Measurements from ENCODE around the gene CCSER1. TPM values are rescaled to one million over a fixed set of nuclear protein-coding genes. Genes with fewer than 3 reads are reported as not detected.
"Not testable (repeated sequence)": the region's sequence is repeated elsewhere in the genome, so short reads cannot be mapped to it uniquely, and the experiment has no call there.

The CCSER1 gene
- total RNA-seq, 1 donor from 2014 or later: 1.4 TPM

- no peaks in the 10 kb centered on the region for H3K36me3 ChIP-seq (ENCODE audit: control insufficient read depth, insufficient read depth, low read length)
- no peak overlapping the region for H3K4me3 ChIP-seq (ENCODE audit: low read depth, low read length)
- H3K27me3 ChIP-seq (ENCODE audit: control insufficient read depth, insufficient read depth, low read length): no peaks in the 10 kb centered on the region
- no peak for DNase-seq (ENCODE audit: low read depth)
- TF ChIP-seq CTCF (IDR thresholded peaks at IDR 0.05; ENCODE audit: insufficient read depth, low read length, poor library complexity, severe bottlenecking): no peak
Observed at GRCh38 chr4:91118597-91118996, 991.4 kb downstream of the CCSER1 start.

- H3K27me3 ChIP-seq (ENCODE audit: control insufficient read depth, insufficient read depth, low read length): no peaks in the 10 kb centered on the region
- TF ChIP-seq CTCF (IDR thresholded peaks at IDR 0.05; ENCODE audit: insufficient read depth, low read length, poor library complexity, severe bottlenecking): no peak
- no peaks in the 10 kb centered on the region for H3K36me3 ChIP-seq (ENCODE audit: control insufficient read depth, insufficient read depth, low read length)
- DNase-seq (ENCODE audit: low read depth): no peak
- no peak overlapping the region for H3K4me3 ChIP-seq (ENCODE audit: low read depth, low read length)
Observed at GRCh38 chr4:91123742-91124141, 996.5 kb downstream of the CCSER1 start.

GRCh38 chr4:91127192-91127591, 1000.0 kb downstream of the CCSER1 start:
- Histone ChIP-seq H3K36me3 (ENCODE audit: control insufficient read depth, insufficient read depth, low read length) (no peaks in the 10 kb centered on the region), H3K27me3 (ENCODE audit: control insufficient read depth, insufficient read depth, low read length) (no peaks in the 10 kb centered on the region), H3K4me3 (ENCODE audit: low read depth, low read length) (no peak overlapping the region)
- no peak for TF ChIP-seq CTCF (IDR thresholded peaks at IDR 0.05; ENCODE audit: insufficient read depth, low read length, poor library complexity, severe bottlenecking)
- no peak for DNase-seq (ENCODE audit: low read depth)

GRCh38 chr4:91127831-91128230, 1000.6 kb downstream of the CCSER1 start:
- Histone ChIP-seq H3K4me3 (ENCODE audit: low read depth, low read length) (no peak overlapping the region), H3K36me3 (ENCODE audit: control insufficient read depth, insufficient read depth, low read length) (no peaks in the 10 kb centered on the region), H3K27me3 (ENCODE audit: control insufficient read depth, insufficient read depth, low read length) (no peaks in the 10 kb centered on the region)
- no peak for TF ChIP-seq CTCF (IDR thresholded peaks at IDR 0.05; ENCODE audit: insufficient read depth, low read length, poor library complexity, severe bottlenecking)
- no peak for DNase-seq (ENCODE audit: low read depth)

GRCh38 chr4:91128519-91128918, 1001.3 kb downstream of the CCSER1 start:
- Histone ChIP-seq H3K27me3 (ENCODE audit: control insufficient read depth, insufficient read depth, low read length) (no peaks in the 10 kb centered on the region), H3K4me3 (ENCODE audit: low read depth, low read length) (no peak overlapping the region), H3K36me3 (ENCODE audit: control insufficient read depth, insufficient read depth, low read length) (no peaks in the 10 kb centered on the region)
- no peak for TF ChIP-seq CTCF (IDR thresholded peaks at IDR 0.05; ENCODE audit: insufficient read depth, low read length, poor library complexity, severe bottlenecking)
- DNase-seq (ENCODE audit: low read depth): no peak

- no peak overlapping the region for H3K4me3 ChIP-seq (ENCODE audit: low read depth, low read length)
- H3K27me3 ChIP-seq (ENCODE audit: control insufficient read depth, insufficient read depth, low read length): no peaks in the 10 kb centered on the region
- no peak for TF ChIP-seq CTCF (IDR thresholded peaks at IDR 0.05; ENCODE audit: insufficient read depth, low read length, poor library complexity, severe bottlenecking)
- no peak for DNase-seq (ENCODE audit: low read depth)
- no peaks in the 10 kb centered on the region for H3K36me3 ChIP-seq (ENCODE audit: control insufficient read depth, insufficient read depth, low read length)
Observed at GRCh38 chr4:91147067-91147466, 1019.9 kb downstream of the CCSER1 start.

- DNase-seq (ENCODE audit: low read depth); H3K27me3 ChIP-seq (ENCODE audit: control insufficient read depth, insufficient read depth, low read length); H3K36me3 ChIP-seq (ENCODE audit: control insufficient read depth, insufficient read depth, low read length); H3K4me3 ChIP-seq (ENCODE audit: low read depth, low read length): not testable (repeated sequence)
Observed at GRCh38 chr4:91154041-91154440, 1026.8 kb downstream of the CCSER1 start.

- DNase-seq (ENCODE audit: low read depth); H3K4me3 ChIP-seq (ENCODE audit: low read depth, low read length); H3K36me3 ChIP-seq (ENCODE audit: control insufficient read depth, insufficient read depth, low read length); H3K27me3 ChIP-seq (ENCODE audit: control insufficient read depth, insufficient read depth, low read length): not testable (repeated sequence)
Observed at GRCh38 chr4:91167864-91168653, 1040.9 kb downstream of the CCSER1 start.

Data from kidney epithelial cell (primary cell).